HUES48 (cell line): ENCODE results near the gene ADGRD1.
"Not testable (repeated sequence)": the region's sequence is repeated elsewhere in the genome, so short reads cannot be mapped to it uniquely, and the experiment has no call there.

Source experiments
- H3K27ac ChIP-seq: one replicate; pipeline ENCODE4 v1.7.0; 2013; ENCODE audit warnings: low read depth, low read length, inconsistent platforms
- H3K27me3 ChIP-seq: 2 replicates; pipeline ENCODE4 v1.6.1; 2013; ENCODE audit warnings: mild to moderate bottlenecking, low read length; ENCODE audit not compliant: control insufficient read depth, insufficient read depth
- H3K36me3 ChIP-seq: 2 replicates; pipeline ENCODE4 v1.6.1; 2013; ENCODE audit warnings: low read length; ENCODE audit not compliant: control insufficient read depth, insufficient read depth
- H3K4me1 ChIP-seq: 2 replicates; pipeline ENCODE4 v1.6.1; 2013; ENCODE audit warnings: mild to moderate bottlenecking, low read length; ENCODE audit not compliant: control insufficient read depth, insufficient read depth
- H3K4me3 ChIP-seq: 2 replicates; pipeline ENCODE4 v1.5.1; 2013; ENCODE audit warnings: mild to moderate bottlenecking, low read depth, low read length
- H3K9ac ChIP-seq: 2 replicates; pipeline ENCODE4 v1.6.1; 2013; ENCODE audit warnings: mild to moderate bottlenecking, low read depth, low read length, moderate library complexity
- H3K9me3 ChIP-seq: 2 replicates; pipeline ENCODE4 v1.6.1; 2013; ENCODE audit warnings: low read length; ENCODE audit not compliant: control insufficient read depth, insufficient read depth

The ADGRD1 gene

DNA sequence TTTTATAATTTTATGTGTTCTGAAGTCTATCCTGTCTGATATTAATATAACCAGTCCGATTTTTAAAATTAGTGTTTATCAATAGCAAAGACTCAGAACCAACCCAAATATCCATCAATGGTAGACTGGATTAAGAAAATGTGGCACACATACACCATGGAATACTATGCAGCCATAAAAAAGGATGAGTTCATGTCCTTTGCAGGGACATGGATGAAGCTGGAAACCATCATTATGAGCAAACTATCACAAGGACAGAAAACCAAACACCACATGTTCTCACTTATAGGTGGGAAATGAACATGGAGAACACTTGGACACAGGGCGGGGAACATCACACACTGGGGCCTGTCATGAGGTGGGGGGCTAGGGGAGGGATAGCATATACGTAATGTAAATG is 16.2 kb upstream of the ADGRD1 start:
- H3K36me3 ChIP-seq, H3K9ac ChIP-seq, H3K4me3 ChIP-seq, H3K27ac ChIP-seq, H3K4me1 ChIP-seq, H3K9me3 ChIP-seq, H3K27me3 ChIP-seq: not testable (repeated sequence)

DNA sequence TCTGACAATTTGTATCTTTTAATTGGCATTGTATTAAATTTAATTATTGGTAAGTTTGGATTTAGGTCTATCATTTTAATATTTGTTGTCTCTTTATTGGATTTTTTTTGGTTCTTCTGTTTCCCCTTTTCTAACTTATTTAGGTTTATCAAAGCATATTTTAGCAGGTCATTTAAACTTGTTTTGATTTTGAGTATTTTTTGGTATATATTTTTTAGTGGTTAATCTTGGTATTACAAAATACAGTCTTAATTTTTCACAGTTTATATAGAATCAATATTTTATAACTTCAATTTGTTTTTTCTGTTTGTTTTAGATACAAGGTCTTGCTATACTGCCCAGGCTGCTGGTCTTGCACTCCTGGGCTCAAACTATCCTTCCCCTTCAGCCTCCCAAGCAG is 15.5 kb upstream of the ADGRD1 start:
- no peaks in the 10 kb centered on the region for H3K4me1 ChIP-seq

DNA sequence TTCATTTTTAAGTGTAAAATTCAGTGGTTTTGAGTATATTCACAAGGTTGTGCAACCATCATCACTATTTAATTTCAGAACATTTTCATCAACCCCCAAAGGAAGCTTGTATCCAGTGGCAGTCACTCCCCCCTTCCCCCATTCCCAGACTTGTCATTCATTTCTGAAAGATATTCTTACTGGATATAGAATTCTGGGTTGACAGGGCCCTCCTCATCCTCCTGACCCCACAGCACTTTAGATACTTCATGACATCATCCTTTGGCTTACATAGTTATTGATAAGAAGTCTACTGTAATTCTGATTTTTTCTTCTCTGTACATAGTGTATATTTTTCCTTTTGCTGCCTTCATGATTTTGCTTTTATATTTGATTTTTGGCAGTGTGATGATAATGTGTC is 8.8 kb upstream of the ADGRD1 start:
- Histone ChIP-seq H3K36me3 (no peaks in the 10 kb centered on the region), H3K27ac (no peak overlapping the region), H3K27me3 (no peaks in the 10 kb centered on the region; the same call in 1 of the 2 replicates)

More for the DNA sequence above, 15.5 kb upstream of the ADGRD1 start:
- no peak overlapping the region for H3K9ac ChIP-seq
- H3K27me3 ChIP-seq, result no peaks in the 10 kb centered on the region
- peaks cover 3% of the 10 kb centered on the region for H3K9me3 ChIP-seq
- H3K36me3 ChIP-seq, result no peaks in the 10 kb centered on the region
- no peak overlapping the region for H3K4me3 ChIP-seq
- H3K27ac ChIP-seq, result no peak overlapping the region

DNA sequence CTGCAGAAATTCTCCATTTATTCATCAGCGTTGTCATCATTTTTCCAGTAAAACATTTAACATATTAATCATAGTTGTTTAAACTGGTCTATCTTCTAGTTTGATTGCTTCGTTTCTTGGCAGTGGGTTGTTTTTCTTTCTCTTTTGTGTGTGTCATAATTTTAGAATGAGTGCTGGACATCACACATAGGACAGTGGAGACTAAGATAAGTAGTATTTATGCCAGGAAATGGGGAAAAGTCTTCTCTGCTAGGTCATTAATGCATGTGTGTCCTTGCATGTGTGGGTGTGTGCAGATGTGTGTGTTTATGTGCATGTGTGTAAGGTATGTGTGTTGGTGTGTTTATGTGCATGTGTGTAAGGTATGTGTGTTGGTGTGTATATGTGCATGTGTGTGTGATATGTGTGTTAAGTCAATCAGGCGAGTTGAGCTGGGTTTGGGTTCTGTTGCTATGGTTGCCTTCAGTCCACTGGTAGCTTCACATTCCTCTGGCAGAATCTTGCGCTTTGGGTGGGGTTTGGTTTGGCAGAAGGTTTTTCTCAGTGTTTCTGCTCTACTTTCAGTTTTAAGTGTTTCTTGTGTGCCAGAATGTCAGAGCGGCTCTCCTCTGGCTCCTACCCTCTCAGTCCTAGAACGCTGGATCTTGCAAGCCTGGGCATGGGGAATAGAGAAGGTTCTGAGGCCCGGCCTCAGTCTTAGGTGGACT is 7.8 kb upstream of the ADGRD1 start:
- H3K27me3 ChIP-seq, result no peaks in the 10 kb centered on the region; the same call in 1 of the 2 replicates
- H3K36me3 ChIP-seq, result no peaks in the 10 kb centered on the region
- H3K9me3 ChIP-seq, result peaks cover 5% of the 10 kb centered on the region; the same call in 1 of the 2 replicates
- H3K27ac ChIP-seq, result no peak overlapping the region
- H3K4me3 ChIP-seq, result no peak overlapping the region
- peaks cover 14% of the 10 kb centered on the region for H3K4me1 ChIP-seq
- no peak overlapping the region for H3K9ac ChIP-seq

More for the DNA sequence above, 8.8 kb upstream of the ADGRD1 start:
- H3K4me1 ChIP-seq, result peaks cover 14% of the 10 kb centered on the region
- H3K9ac ChIP-seq, result no peak overlapping the region
- H3K9me3 ChIP-seq, result peaks cover 5% of the 10 kb centered on the region
- H3K4me3 ChIP-seq, result no peak overlapping the region

DNA sequence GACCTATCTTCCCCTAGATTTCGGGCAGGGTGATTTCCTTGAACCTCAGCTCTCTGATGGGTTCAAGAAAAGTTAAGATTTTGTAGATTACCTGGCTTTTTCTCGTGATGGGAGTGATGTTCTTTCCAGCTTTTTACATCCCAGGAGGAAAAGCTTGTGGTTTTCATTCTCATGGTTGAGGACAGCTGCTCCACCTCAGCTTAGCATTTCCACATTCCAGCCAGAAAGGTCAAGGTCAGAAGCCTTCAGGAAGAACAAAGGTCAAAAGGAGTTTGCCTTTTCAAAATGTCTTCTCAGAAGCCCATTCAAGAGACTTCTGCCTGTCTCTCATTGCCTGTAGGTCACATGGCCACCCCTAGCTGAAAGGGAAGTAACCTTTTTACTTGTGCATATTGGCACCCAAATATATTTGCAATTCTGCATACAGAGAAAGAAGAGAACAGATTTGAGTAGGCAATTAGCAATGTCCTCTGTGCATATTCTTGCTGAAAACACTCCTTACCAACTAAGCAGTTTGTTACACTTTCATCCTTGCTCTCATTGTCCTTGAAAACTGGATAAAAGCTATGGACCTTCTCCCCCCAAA is 6.6 kb upstream of the ADGRD1 start:
- Histone ChIP-seq H3K4me1 (peaks cover 14% of the 10 kb centered on the region), H3K9me3 (peaks cover 5% of the 10 kb centered on the region; the same call in 1 of the 2 replicates), H3K36me3 (no peaks in the 10 kb centered on the region), H3K27me3 (no peaks in the 10 kb centered on the region; the same call in 1 of the 2 replicates), H3K9ac (no peak overlapping the region), H3K27ac (no peak overlapping the region), H3K4me3 (no peak overlapping the region)

GRCh38 chr12:130948136-130948535 is 5.6 kb upstream of the ADGRD1 start:
- Histone ChIP-seq H3K27me3 (no peaks in the 10 kb centered on the region; the same call in 1 of the 2 replicates), H3K4me1 (peaks cover 18% of the 10 kb centered on the region), H3K9me3 (peaks cover 5% of the 10 kb centered on the region; the same call in 1 of the 2 replicates), H3K36me3 (no peaks in the 10 kb centered on the region), H3K9ac (no peak overlapping the region), H3K27ac (no peak overlapping the region), H3K4me3 (no peak overlapping the region)

GRCh38 chr12:130948751-130949150 is 5.0 kb upstream of the ADGRD1 start:
- peaks cover 5% of the 10 kb centered on the region; the same call in 1 of the 2 replicates for H3K9me3 ChIP-seq
- H3K27ac ChIP-seq, result no peak overlapping the region
- no peak overlapping the region for H3K9ac ChIP-seq
- H3K36me3 ChIP-seq, result no peaks in the 10 kb centered on the region
- peaks cover 16% of the 10 kb centered on the region for H3K4me1 ChIP-seq
- no peaks in the 10 kb centered on the region; the same call in 1 of the 2 replicates for H3K27me3 ChIP-seq
- no peak overlapping the region for H3K4me3 ChIP-seq

DNA sequence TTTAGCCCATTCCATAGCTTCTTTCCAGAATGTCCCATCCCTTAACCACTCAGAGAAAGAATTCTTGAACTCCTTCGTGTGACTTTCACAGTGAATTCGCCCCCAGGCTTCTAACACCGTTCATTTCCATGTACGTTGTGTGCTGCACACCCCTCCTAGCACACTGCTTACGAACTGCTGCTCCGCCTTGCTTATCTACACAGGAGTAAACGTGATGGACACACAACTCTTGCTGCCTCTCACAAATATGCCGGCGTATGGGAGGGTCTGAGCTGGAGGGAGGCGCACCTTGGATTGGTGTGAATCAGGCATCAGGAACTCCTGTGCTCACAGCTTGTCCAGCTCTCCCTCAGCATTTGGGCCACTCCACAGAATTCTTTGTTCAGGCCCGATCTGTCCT is 3.9 kb upstream of the ADGRD1 start:
- no peaks in the 10 kb centered on the region for H3K36me3 ChIP-seq
- no peak overlapping the region for H3K4me3 ChIP-seq
- H3K4me1 ChIP-seq, result peaks cover 20% of the 10 kb centered on the region
- no peak overlapping the region for H3K9ac ChIP-seq
- peaks cover 3% of the 10 kb centered on the region for H3K27me3 ChIP-seq
- H3K27ac ChIP-seq, result no peak overlapping the region
- H3K9me3 ChIP-seq, result peaks cover 5% of the 10 kb centered on the region; the same call in 1 of the 2 replicates

- Histone ChIP-seq H3K4me3 (no peak overlapping the region), H3K36me3 (no peaks in the 10 kb centered on the region), H3K27ac (no peak overlapping the region), H3K27me3 (peaks cover 3% of the 10 kb centered on the region; the same call in 1 of the 2 replicates), H3K9ac (no peak overlapping the region), H3K9me3 (no peaks in the 10 kb centered on the region), H3K4me1 (peaks cover 20% of the 10 kb centered on the region)
Measured at GRCh38 chr12:130951636-130952035, 2.1 kb upstream of the ADGRD1 start.

DNA sequence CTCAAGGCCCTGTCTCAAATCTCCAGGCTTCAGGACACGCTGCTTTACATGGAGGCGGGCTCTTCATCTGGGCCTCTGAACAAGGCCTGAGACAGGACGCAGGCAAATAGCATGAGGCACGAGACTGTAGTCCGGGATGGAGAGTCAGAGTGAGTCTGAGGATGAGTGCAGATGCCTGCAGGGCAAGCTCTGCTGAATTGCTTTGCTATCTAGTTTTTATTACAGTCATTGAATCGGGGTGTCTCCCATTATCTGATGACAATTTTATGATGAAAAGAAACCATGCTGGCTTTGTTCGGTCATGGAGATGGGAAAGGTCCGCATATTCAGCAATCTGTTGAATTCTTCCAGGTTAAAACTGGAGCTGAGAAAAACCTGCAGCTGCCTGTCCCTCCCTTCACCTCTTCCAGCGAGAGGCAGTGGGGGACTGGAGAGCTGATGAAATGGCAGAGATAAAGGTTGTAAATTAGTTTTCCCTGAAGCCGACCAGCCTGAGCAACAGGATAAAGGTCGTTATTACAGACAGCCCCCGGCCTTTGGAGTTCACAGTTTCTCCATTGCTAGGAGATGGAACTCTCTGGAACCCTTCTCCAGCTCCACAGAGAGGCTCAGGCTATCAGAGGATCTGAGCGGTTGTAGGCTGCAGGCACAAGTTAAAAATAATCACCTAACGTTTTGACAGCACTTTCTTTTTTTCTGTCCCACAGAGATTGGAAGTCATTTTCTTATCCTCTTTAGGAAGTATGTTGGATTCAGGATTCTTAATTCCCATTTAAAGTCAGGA is 1.3 kb upstream of the ADGRD1 start:
- peaks cover 3% of the 10 kb centered on the region; the same call in 1 of the 2 replicates for H3K27me3 ChIP-seq
- H3K9me3 ChIP-seq, result no peaks in the 10 kb centered on the region
- peaks cover 20% of the 10 kb centered on the region for H3K4me1 ChIP-seq
- no peak overlapping the region for H3K9ac ChIP-seq
- no peak overlapping the region for H3K4me3 ChIP-seq
- no peaks in the 10 kb centered on the region for H3K36me3 ChIP-seq
- H3K27ac ChIP-seq, result no peak overlapping the region

GRCh38 chr12:130954544-130954831 is 781 bp downstream of the ADGRD1 start:
- no peak overlapping the region for H3K9ac ChIP-seq
- H3K4me1 ChIP-seq, result peaks cover 10% of the 10 kb centered on the region
- no peaks in the 10 kb centered on the region for H3K36me3 ChIP-seq
- H3K27me3 ChIP-seq, result peaks cover 3% of the 10 kb centered on the region; the same call in 1 of the 2 replicates
- H3K27ac ChIP-seq, result no peak overlapping the region
- H3K9me3 ChIP-seq, result no peaks in the 10 kb centered on the region
- H3K4me3 ChIP-seq, result no peak overlapping the region
